ENCODE results near the gene SPX. TPM values are rescaled to one million over a fixed set of nuclear protein-coding genes. Genes with fewer than 3 reads are reported as not detected.

Gene SPX
- total RNA-seq, 4 donors from 2014 or later: 0.15 to 1.2 (median 0.67) TPM

DNA sequence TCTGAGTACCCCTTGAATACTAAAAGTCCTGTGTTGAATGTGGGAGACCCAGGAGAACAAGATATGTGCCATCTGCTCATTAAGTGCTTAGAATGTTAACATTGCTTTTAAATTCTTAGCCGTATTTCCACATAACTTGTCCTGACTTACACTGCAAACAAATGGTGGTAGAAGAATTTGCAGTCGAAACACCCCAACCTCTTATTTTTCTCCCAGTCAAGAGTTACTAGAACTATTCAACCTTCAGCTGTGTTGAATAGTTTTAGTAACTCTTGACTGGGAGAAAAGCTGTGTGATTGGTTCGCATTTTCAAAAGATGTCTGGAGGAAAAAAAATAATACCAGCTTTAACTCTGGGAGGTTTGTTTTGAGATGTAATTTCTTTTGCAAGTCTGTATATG lies 7.6 kb upstream of the SPX start:
- Histone ChIP-seq H3K36me3 (peaks cover 0 to 41% of the 10 kb centered on the region in 2 donors), H3K4me3 (no peak overlapping the region), H3K4me1 (no peaks in the 10 kb centered on the region), H3K27me3 (no peaks in the 10 kb centered on the region), H3K27ac (no peak overlapping the region), H3K9me3 (no peaks in the 10 kb centered on the region)
- TF ChIP-seq EP300 (IDR thresholded peaks at IDR 0.05) (no peak), POLR2A (IDR thresholded peaks at IDR 0.05) (no peak), POLR2AphosphoS5 (IDR thresholded peaks at IDR 0.05) (no peak)
- TF ChIP-seq, protein P1, sequence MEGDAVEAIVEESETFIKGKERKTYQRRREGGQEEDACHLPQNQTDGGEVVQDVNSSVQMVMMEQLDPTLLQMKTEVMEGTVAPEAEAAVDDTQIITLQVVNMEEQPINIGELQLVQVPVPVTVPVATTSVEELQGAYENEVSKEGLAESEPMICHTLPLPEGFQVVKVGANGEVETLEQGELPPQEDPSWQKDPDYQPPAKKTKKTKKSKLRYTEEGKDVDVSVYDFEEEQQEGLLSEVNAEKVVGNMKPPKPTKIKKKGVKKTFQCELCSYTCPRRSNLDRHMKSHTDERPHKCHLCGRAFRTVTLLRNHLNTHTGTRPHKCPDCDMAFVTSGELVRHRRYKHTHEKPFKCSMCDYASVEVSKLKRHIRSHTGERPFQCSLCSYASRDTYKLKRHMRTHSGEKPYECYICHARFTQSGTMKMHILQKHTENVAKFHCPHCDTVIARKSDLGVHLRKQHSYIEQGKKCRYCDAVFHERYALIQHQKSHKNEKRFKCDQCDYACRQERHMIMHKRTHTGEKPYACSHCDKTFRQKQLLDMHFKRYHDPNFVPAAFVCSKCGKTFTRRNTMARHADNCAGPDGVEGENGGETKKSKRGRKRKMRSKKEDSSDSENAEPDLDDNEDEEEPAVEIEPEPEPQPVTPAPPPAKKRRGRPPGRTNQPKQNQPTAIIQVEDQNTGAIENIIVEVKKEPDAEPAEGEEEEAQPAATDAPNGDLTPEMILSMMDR (IDR thresholded peaks at IDR 0.05): no peak
- ATAC-seq: no peak
- WGBS, 2 donors (ENCODE audit: low coverage in 1 of 2): 75 to 90% methylated on average over 3 of the region's 3 CpGs

DNA sequence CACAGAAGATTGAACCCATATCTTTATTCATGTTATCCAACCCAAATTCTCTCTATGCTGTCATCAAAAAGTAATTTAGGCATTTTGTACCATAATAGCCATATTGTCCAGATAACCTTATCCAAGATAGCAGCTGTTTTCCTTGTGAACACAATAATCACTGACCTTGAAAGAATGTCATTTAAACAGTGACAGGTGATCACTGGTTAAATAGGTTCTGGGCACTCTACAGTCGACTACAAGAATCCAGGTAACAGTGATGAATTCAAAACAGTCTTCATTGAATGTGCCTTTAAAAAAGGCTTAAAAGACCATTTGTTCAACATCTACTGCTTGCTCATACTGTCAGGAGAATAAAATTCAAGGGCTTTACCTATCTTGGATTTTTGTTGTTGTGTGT lies 4.6 kb upstream of the SPX start:
- TF ChIP-seq, protein P1 (IDR thresholded peaks at IDR 0.05): no peak
- TF ChIP-seq EP300 (IDR thresholded peaks at IDR 0.05) (no peak), POLR2A (IDR thresholded peaks at IDR 0.05) (no peak), POLR2AphosphoS5 (IDR thresholded peaks at IDR 0.05) (no peak)
- Histone ChIP-seq H3K36me3 (peaks cover 0 to 11% of the 10 kb centered on the region in 2 donors), H3K9me3 (no peaks in the 10 kb centered on the region), H3K4me3 (no peak overlapping the region), H3K4me1 (no peaks in the 10 kb centered on the region), H3K27ac (no peak overlapping the region), H3K27me3 (no peaks in the 10 kb centered on the region)
- ATAC-seq: no peak
- WGBS, 2 donors (ENCODE audit: low coverage in 1 of 2): 20 to 58% methylated on average over 1 of the region's 1 CpG

DNA sequence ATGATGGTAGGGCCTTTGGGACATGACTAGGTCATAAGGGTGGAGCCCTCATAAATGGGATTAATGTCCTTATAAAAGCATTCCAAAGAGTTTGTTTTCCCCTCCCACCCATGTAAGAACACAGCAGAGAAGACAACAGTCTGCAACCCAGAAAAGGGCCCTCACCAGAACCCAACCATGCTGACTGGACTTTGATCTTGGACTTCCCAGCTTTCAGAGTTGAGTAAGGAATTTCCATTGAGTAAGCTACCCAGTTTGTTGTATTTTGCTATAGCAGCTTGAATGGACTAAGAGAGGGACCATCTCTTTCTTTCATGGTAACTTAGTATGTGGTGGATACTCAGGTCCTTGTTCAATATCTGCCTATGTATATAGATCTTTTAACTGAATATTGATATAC lies 2.9 kb upstream of the SPX start:
- H3K4me1 ChIP-seq: peaks cover 0 to 11% (median 0%) of the 10 kb centered on the region in 3 donors
- no peak overlapping the region for H3K27ac ChIP-seq
- no peak overlapping the region for H3K4me3 ChIP-seq
- H3K36me3 ChIP-seq: peaks cover 0 to 7% of the 10 kb centered on the region in 2 donors
- no peaks in the 10 kb centered on the region for H3K9me3 ChIP-seq
- H3K27me3 ChIP-seq: no peaks in the 10 kb centered on the region
- ATAC-seq: no peak
- TF ChIP-seq POLR2A (IDR thresholded peaks at IDR 0.05) (no peak), EP300 (IDR thresholded peaks at IDR 0.05) (no peak)
- TF ChIP-seq, protein P1 (IDR thresholded peaks at IDR 0.05): no peak

DNA sequence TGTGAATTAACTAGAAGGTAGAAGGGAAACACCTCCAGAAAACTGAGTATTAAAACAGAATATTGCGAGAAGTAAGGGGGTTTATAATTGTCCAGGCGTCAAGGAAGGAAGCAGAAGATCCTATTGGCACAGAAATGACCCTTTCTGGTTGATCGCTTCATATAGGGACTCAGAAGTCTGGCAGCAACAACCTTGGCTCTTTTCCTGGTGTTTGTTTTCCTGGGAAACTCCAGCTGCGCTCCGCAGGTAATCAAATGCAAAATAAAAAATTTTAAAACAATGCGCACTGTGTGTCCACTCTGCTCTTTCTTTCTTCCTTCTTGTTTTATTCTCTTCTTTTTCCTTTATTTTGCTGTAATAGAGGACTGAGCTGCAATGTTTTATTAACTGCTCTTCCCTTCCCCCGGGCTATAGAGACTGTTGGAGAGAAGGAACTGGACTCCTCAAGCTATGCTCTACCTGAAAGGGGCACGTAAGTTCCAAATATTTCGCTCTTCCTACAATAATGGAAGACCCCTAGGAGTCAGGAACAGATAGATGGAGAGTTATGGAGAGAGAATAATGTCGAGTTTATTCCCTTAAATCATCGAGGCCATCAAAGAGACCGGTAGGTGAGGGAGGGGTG lies 737 bp downstream of the SPX start:
- Histone ChIP-seq H3K9me3 (no peaks in the 10 kb centered on the region), H3K4me3 (peak overlapping the region; percentile 49 to 64), H3K36me3 (no peaks in the 10 kb centered on the region), H3K27ac (peak overlapping the region in 2 of 4 donors; percentile 72 to 77), H3K27me3 (no peaks in the 10 kb centered on the region), H3K4me1 (peaks cover 2 to 34% (median 5%) of the 10 kb centered on the region in 3 donors)
- TF ChIP-seq POLR2AphosphoS5 (IDR thresholded peaks at IDR 0.05) (no peak), POLR2A (IDR thresholded peaks at IDR 0.05) (no peak), EP300 (IDR thresholded peaks at IDR 0.05) (no peak)
- TF ChIP-seq, protein P1 (IDR thresholded peaks at IDR 0.05): no peak
- WGBS, 2 donors (ENCODE audit: low coverage in 1 of 2): 47 to 61% methylated on average over 5 to 11 of the region's 12 CpGs
- no peak for ATAC-seq

DNA sequence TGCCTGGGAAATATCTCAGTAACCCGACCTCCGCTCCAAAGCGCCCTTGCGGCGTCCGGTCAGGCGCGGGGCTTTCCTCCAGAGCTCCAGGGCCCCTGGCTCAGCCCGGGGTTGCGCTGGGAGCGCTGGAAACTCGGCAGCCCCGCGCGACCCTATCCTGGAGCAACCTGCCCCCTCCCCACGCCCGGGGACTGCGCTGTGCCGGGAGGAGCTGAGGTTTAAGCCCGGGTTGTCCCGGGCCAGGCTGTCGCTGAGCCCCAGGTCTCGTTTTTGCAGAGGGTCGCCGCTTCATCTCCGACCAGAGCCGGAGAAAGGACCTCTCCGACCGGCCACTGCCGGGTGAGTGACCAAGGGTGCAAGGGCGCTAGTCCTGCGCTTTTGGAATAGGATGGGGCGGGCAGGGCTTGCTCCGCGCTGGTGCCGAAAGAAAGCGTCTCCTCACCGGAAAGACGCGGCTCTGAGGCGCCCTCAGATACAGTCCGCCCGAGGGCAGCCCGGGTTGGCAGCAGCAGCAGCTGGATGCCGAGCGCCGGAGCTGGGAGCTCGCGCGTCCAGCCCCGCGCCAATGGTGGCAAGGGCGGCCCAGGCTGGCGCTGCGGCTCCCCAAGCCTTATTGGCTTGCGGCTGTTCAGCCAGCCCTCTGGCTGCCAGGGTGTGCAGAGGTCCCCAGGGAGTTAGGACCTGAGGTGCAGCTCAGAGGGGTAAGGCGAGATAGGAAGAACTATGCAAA lies 1.5 kb downstream of the SPX start:
- Histone ChIP-seq H3K4me1 (peaks cover 2 to 34% (median 5%) of the 10 kb centered on the region in 3 donors), H3K9me3 (no peaks in the 10 kb centered on the region), H3K27ac (peak overlapping the region in 3 of 4 donors; percentile 18 to 77 (median 72)), H3K4me3 (peak overlapping the region; percentile 49 to 64), H3K36me3 (no peaks in the 10 kb centered on the region), H3K27me3 (no peaks in the 10 kb centered on the region)
- TF ChIP-seq EP300 (IDR thresholded peaks at IDR 0.05): no peak
- TF ChIP-seq POLR2AphosphoS5 (IDR thresholded peaks at IDR 0.05): no peak
- peak in 1 of 2 donors; percentile 9 for TF ChIP-seq POLR2A (IDR thresholded peaks at IDR 0.05)
- TF ChIP-seq, protein P1 (IDR thresholded peaks at IDR 0.05): peak in 1 of 4 experiments; percentile 44
- WGBS, 2 donors (ENCODE audit: low coverage in 1 of 2): 0% methylated on average over 1 of the region's 57 CpGs; no CpG with 5 or more reads in 1 of the 2 donors
- ATAC-seq: peak; percentile 89

Data from gastroesophageal sphincter (tissue), 4 donors.